Osteocyte (in vitro differentiated cells): ENCODE results near the gene TACC3. TPM values are rescaled to one million over a fixed set of nuclear protein-coding genes. Genes with fewer than 3 reads are reported as not detected.

Source experiments
- DNase-seq: peaks from one replicate; pipeline ENCODE4 v3.0.0; 2021; ENCODE audit warnings: mixed read lengths; ENCODE audit not compliant: unreplicated experiment; ENCODE audit errors: extremely low spot score
- H3K27ac Mint-ChIP-seq: one replicate; pipeline ENCODE4 v1.8.0; 2021; ENCODE audit warnings: mild to moderate bottlenecking, mixed read lengths; ENCODE audit not compliant: unreplicated experiment
- H3K27me3 Mint-ChIP-seq: one replicate; pipeline ENCODE4 v1.8.0; 2021; ENCODE audit warnings: mixed read lengths; ENCODE audit not compliant: unreplicated experiment
- H3K36me3 Mint-ChIP-seq: one replicate; pipeline ENCODE4 v1.8.0; 2021; ENCODE audit warnings: mixed read lengths; ENCODE audit not compliant: unreplicated experiment
- H3K4me1 Mint-ChIP-seq: one replicate; pipeline ENCODE4 v1.8.0; 2021; ENCODE audit warnings: mixed read lengths; ENCODE audit not compliant: unreplicated experiment
- H3K4me3 Mint-ChIP-seq: one replicate; pipeline ENCODE4 v1.8.0; 2021; ENCODE audit warnings: mild to moderate bottlenecking, moderate library complexity, mixed read lengths; ENCODE audit not compliant: unreplicated experiment
- H3K9me3 Mint-ChIP-seq: one replicate; pipeline ENCODE4 v1.8.0; 2021; ENCODE audit warnings: mixed read lengths; ENCODE audit not compliant: unreplicated experiment
- CTCF ChIP-seq: fragments of 200-600 bp; sonication (generic); IDR thresholded peaks from 2 replicates; pipeline ENCODE4 v1.5.0; 2021; ENCODE audit warnings: antibody characterized with exemption, mild to moderate bottlenecking, moderate library complexity
- total RNA-seq: library from RNA; stranded (reverse); gene quantifications from 2 replicates; pipeline ENCODE4 v1.2.1, GENCODE V29; 2021

Gene TACC3
- total RNA-seq, 1 donor from 2014 or later, result 23.6 TPM

DNA sequence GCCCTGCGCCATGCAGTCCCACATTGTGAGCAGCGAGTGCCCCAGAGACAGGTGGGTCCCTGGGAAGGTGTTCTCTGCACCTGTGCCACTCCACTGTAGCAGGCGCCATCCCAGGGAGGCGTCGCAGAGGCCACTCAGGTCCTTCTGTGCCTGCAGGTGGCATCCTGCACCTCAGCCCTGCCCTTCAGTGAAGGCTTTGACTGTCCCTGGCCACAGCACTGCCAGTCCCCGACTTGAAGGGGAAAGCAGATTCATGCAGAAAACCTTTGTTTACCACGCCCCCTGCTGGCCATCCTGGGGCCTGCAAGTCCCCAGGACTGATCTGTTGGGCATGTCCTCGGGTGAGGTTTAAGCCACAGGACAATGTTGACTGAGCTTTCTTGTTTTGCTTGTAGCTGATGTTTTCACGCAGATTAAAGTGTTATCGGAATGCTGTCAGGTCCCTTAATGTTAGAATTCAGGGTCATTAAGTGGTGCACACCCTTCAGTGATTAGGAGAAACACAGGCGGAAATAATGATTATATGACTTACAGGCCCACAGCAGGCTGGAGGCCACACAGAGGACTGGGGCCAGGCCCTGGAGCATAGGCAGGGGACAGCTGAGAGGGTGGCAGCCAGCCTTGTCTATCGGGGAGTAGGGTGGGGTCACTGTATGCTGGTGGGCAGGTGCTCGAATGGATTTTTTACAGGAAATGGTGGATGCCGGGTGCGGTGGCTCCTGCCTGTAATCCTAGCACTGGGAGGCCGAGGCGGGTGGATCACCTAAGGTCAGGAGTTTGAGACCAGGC lies 5.0 kb downstream of the TACC3 start:
- Mint-ChIP-seq H3K4me3 (no peak overlapping the region), H3K4me1 (peaks cover 43% of the 10 kb centered on the region), H3K9me3 (no peaks in the 10 kb centered on the region), H3K36me3 (no peaks in the 10 kb centered on the region), H3K27ac (peak overlapping the region; percentile 80), H3K27me3 (no peaks in the 10 kb centered on the region)
- peak; percentile 100 for TF ChIP-seq CTCF
- DNase-seq, result peak; percentile 94

GRCh38 chr4:1727117-1728031 lies 6.1 kb downstream of the TACC3 start:
- TF ChIP-seq CTCF, result no peak
- DNase-seq, result no peak
- Mint-ChIP-seq H3K27ac (peak overlapping the region; percentile 80), H3K4me1 (peaks cover 36% of the 10 kb centered on the region), H3K4me3 (peak overlapping the region; percentile 10), H3K9me3 (no peaks in the 10 kb centered on the region), H3K36me3 (no peaks in the 10 kb centered on the region), H3K27me3 (no peaks in the 10 kb centered on the region)

GRCh38 chr4:1728061-1728980 lies 7.0 kb downstream of the TACC3 start:
- no peak for DNase-seq
- Mint-ChIP-seq H3K4me3 (no peak overlapping the region), H3K36me3 (peaks cover 3% of the 10 kb centered on the region), H3K27me3 (no peaks in the 10 kb centered on the region), H3K27ac (peak overlapping the region; percentile 80), H3K4me1 (peaks cover 27% of the 10 kb centered on the region), H3K9me3 (no peaks in the 10 kb centered on the region)
- TF ChIP-seq CTCF, result no peak

DNA sequence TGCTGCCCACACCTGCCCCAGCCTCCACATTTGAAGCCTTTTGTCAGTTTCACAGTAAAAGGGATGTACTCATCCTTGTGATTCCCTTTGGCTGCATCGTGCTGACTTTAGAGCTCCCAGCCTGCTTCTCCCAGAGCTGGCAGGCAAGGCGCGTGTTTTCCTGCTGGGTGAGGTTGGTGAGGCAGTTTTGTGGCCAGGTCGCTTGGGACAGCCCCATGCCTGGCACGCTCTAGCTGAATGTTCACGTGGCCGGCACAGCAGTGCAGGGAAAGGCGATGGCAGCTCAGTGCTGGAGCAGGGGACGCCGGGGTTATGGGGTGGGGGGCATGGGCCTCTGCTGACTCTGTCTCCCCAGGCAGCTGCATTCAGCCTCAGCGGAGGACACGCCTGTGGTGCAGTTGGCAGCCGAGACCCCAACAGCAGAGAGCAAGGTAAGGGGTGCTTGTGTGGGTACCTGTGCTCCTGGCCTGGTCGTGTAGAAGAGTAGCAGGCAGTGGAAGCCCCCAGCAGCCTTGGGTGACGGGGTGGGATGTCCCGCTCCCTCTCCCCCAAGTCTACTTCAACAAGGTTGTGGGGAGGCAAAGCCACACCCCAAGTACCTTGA lies 9.3 kb downstream of the TACC3 start:
- H3K4me3 Mint-ChIP-seq, result no peak overlapping the region
- no peaks in the 10 kb centered on the region for H3K27me3 Mint-ChIP-seq
- H3K9me3 Mint-ChIP-seq, result no peaks in the 10 kb centered on the region
- H3K27ac Mint-ChIP-seq, result no peak overlapping the region
- H3K4me1 Mint-ChIP-seq, result peaks cover 25% of the 10 kb centered on the region
- no peak for DNase-seq
- TF ChIP-seq CTCF, result no peak
- peaks cover 4% of the 10 kb centered on the region for H3K36me3 Mint-ChIP-seq
